ENCODE results near the gene ALDOC. TPM values are rescaled to one million over a fixed set of nuclear protein-coding genes. Genes with fewer than 3 reads are reported as not detected.

Gene ALDOC
- total RNA-seq, 1 experiment from 2014 or later = 53.2 TPM

DNA sequence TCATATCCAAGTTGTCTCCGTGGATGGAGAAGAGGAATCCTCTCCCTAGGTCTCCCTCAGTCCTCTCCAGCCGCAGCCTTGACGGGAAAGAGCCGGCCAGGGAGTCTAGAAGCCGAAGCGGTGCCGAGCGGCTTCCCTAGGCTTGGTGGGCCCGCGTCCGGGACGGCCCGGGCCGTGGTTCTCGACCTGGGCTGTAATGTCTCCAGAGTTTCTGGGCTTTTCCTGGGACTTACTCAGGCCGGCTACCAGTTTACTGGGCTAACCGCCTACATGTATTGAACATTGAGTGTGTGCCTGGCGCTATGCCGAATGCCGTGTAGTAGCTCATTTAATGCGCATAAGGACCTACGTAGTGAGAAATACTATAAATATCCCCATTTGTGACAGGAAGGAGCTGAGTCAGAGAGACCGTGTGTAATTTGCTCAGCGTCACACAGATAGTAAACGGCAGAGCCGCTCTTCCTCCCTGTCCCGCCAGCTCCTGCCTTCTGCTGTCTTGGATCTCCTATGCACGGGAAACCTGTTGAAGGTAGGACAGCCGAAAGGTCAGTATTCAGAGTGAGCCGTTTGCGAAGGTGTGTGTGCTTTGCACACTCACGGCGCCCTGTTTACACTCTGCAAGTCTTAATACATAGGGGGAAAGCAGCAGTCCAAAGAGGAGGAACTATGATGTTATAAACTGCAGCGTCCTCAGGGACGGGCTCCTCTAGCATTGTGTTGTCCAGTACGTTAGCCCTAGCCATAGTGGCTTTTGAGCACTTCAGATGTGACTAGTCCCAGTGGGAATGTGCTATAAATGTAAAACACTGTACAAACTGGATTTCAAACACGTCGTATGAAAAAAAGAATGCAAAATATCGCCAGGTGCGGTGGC, 22.9 kb upstream of the ALDOC start:
- H2BK12ac ChIP-seq (ENCODE audit: insufficient read length, low read depth, low read length) = no peak overlapping the region
- peak overlapping the region; percentile 42 for H2AFZ ChIP-seq (ENCODE audit: low read length)
- Mint-ChIP-seq H3K36me3 (ENCODE audit: insufficient read depth in 1 of 3, low read depth in 3 of 3) (peaks cover 6 to 24% (median 23%) of the 10 kb centered on the region in 3 experiments; a peak in 6 of 7 replicates), H3K27me3 (ENCODE audit: low read depth) (no peaks in the 10 kb centered on the region), H3K4me3 (peak overlapping the region; percentile 94 to 97), H3K4me1 (peaks cover 16 to 21% of the 10 kb centered on the region in 2 experiments), H3K27ac (peak overlapping the region in 2 of 3 experiments; percentile 62 to 86; a peak in 5 of 7 replicates), H3K9me3 (no peaks in the 10 kb centered on the region; a peak in 1 of 5 replicates)
- no peak overlapping the region for H2BK5ac ChIP-seq (ENCODE audit: insufficient read length, low read length)
- H3K27ac ChIP-seq (ENCODE audit: insufficient read length, low read depth, low read length) = no peak overlapping the region
- no CpG with 5 or more reads among the region's 40 CpGs for WGBS (ENCODE audit: extremely low coverage, insufficient read length, low lambda C conversion rate)
- no peak overlapping the region for H2BK15ac ChIP-seq (ENCODE audit: low read depth, low read length)
- H3K79me1 ChIP-seq (ENCODE audit: insufficient read depth, low read depth, low read length, poor library complexity, severe bottlenecking) = no peaks in the 10 kb centered on the region
- peak; percentile 63 for DNase-seq
- H3T11ph ChIP-seq (ENCODE audit: low read length) = no peak overlapping the region
- no peaks in the 10 kb centered on the region for H4K20me1 ChIP-seq (ENCODE audit: control insufficient read depth, insufficient read depth, insufficient read length)
- no peak overlapping the region for H2AK5ac ChIP-seq (ENCODE audit: insufficient read length, low read length)
- H3K9ac ChIP-seq (ENCODE audit: extremely low read depth, insufficient read length, low read length) = peak overlapping the region; percentile 68
- H3K23me2 ChIP-seq (ENCODE audit: insufficient read length, low read depth, low read length, poor library complexity, severe bottlenecking) = peaks cover 12% of the 10 kb centered on the region
- peak overlapping the region; percentile 74 for H3K4me2 ChIP-seq (ENCODE audit: insufficient read depth, insufficient read length, low read length)
- H3K23ac ChIP-seq (ENCODE audit: insufficient read length, low read depth, low read length) = no peak overlapping the region
- H3K4me1 ChIP-seq (ENCODE audit: insufficient read depth, low read length) = no peaks in the 10 kb centered on the region
- H2BK120ac ChIP-seq (ENCODE audit: low read depth, low read length, poor library complexity, severe bottlenecking) = no peak overlapping the region
- no peak overlapping the region for H4K8ac ChIP-seq (replicated peaks; ENCODE audit: insufficient read length, low read depth, low read length)
- no peak overlapping the region for H2BK20ac ChIP-seq (ENCODE audit: low read depth, low read length, poor library complexity, severe bottlenecking)
- no peak overlapping the region for H3K56ac ChIP-seq (ENCODE audit: insufficient read length, low read depth, low read length)
- no peak overlapping the region for H3K18ac ChIP-seq (ENCODE audit: insufficient read length, low read depth, low read length)
- H4K91ac ChIP-seq (ENCODE audit: insufficient read length, low read depth, low read length) = no peak overlapping the region
- H3K14ac ChIP-seq (ENCODE audit: insufficient read depth, low read length) = peak overlapping the region; percentile 52
- no peak overlapping the region for H3K4ac ChIP-seq (ENCODE audit: low read depth, low read length)
- H3K79me2 ChIP-seq (ENCODE audit: insufficient read depth, low read length) = no peaks in the 10 kb centered on the region; the same call in 1 of the 2 replicates
- H3K27me3 ChIP-seq (ENCODE audit: insufficient read depth, low read length) = no peaks in the 10 kb centered on the region
- TF ChIP-seq, protein P1, sequence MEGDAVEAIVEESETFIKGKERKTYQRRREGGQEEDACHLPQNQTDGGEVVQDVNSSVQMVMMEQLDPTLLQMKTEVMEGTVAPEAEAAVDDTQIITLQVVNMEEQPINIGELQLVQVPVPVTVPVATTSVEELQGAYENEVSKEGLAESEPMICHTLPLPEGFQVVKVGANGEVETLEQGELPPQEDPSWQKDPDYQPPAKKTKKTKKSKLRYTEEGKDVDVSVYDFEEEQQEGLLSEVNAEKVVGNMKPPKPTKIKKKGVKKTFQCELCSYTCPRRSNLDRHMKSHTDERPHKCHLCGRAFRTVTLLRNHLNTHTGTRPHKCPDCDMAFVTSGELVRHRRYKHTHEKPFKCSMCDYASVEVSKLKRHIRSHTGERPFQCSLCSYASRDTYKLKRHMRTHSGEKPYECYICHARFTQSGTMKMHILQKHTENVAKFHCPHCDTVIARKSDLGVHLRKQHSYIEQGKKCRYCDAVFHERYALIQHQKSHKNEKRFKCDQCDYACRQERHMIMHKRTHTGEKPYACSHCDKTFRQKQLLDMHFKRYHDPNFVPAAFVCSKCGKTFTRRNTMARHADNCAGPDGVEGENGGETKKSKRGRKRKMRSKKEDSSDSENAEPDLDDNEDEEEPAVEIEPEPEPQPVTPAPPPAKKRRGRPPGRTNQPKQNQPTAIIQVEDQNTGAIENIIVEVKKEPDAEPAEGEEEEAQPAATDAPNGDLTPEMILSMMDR (conservative IDR thresholded peaks at IDR 0.05) = no peak
- H4K5ac ChIP-seq (ENCODE audit: insufficient read length, low read depth, low read length) = no peak overlapping the region
- H3K9me3 ChIP-seq (ENCODE audit: control insufficient read depth, low read depth, low read length) = no peaks in the 10 kb centered on the region

All from H9 (cell line).